Activated CD4-positive, alpha-beta memory T cell treated with anti-CD3 and anti-CD28 coated beads, Interleukin-2, amount 10 ng/mL, durations not matched to agents 7 days and 5 days (primary cell): ENCODE measurements around the gene TRIM71. TPM values are rescaled to one million over a fixed set of nuclear protein-coding genes. Genes with fewer than 3 reads are reported as not detected.
"Not testable (repeated sequence)": the region's sequence is repeated elsewhere in the genome, so short reads cannot be mapped to it uniquely, and the experiment has no call there.

Source experiments
- CTCF ChIA-PET: fragments of 350-600 bp; sonication (Branson Sonifier 250); formaldehyde crosslinking; loops from one replicate; lab custom pipeline; 2021; ENCODE audit warnings: antibody characterized with exemption, inconsistent platforms; lab: Charles Lee
- POLR2A ChIA-PET: fragments of 350-600 bp; sonication (Branson Sonifier 250); formaldehyde crosslinking; loops from one replicate; lab custom pipeline; 2021; ENCODE audit warnings: antibody characterized with exemption; lab: Charles Lee
- DNase-seq: peaks from one replicate; pipeline ENCODE4 v3.0.0-alpha.2; 2020
- H3K27ac Mint-ChIP-seq: one replicate; pipeline ENCODE4 v1.8.0; 2021; ENCODE audit warnings: mild to moderate bottlenecking, mixed read lengths
- H3K27me3 Mint-ChIP-seq: one replicate; pipeline ENCODE4 v1.8.0; 2021; ENCODE audit warnings: mixed read lengths
- H3K36me3 Mint-ChIP-seq: one replicate; pipeline ENCODE4 v1.8.0; 2021; ENCODE audit warnings: low read depth, mixed read lengths
- H3K4me1 Mint-ChIP-seq: one replicate; pipeline ENCODE4 v1.8.0; 2021; ENCODE audit warnings: mixed read lengths
- H3K4me3 Mint-ChIP-seq: one replicate; pipeline ENCODE4 v1.8.0; 2021; ENCODE audit warnings: mild to moderate bottlenecking, mixed read lengths
- H3K9me3 Mint-ChIP-seq: one replicate; pipeline ENCODE4 v1.8.0; 2021; ENCODE audit warnings: mixed read lengths
- total RNA-seq, 2 experiments: library from RNA; stranded (reverse); gene quantifications; one replicate each; pipeline ENCODE4 v1.2.3, GENCODE V29; 2021

The TRIM71 gene
- total RNA-seq, 2 experiments from 2014 or later: not detected

GRCh38 chr3:32801440-32801839 is 16.4 kb upstream of the TRIM71 start:
- H3K27ac Mint-ChIP-seq, DNase-seq, H3K36me3 Mint-ChIP-seq, H3K4me3 Mint-ChIP-seq, H3K4me1 Mint-ChIP-seq, H3K9me3 Mint-ChIP-seq, CTCF ChIA-PET, POLR2A ChIA-PET: not testable (repeated sequence)
- H3K27me3 Mint-ChIP-seq: peaks cover 18% of the 10 kb centered on the region

- CTCF ChIA-PET: no interaction called here
- no peak overlapping the region for H3K27ac Mint-ChIP-seq
- peaks cover 41% of the 10 kb centered on the region for H3K27me3 Mint-ChIP-seq
- H3K9me3 Mint-ChIP-seq: no peaks in the 10 kb centered on the region
- POLR2A ChIA-PET: no interaction called here
- H3K4me1 Mint-ChIP-seq: peaks cover 24% of the 10 kb centered on the region
- no peak overlapping the region for H3K4me3 Mint-ChIP-seq
- no peaks in the 10 kb centered on the region for H3K36me3 Mint-ChIP-seq
- DNase-seq: no peak
Measured at GRCh38 chr3:32813180-32813579, 4.6 kb upstream of the TRIM71 start.

GRCh38 chr3:32814361-32814760 is 3.4 kb upstream of the TRIM71 start:
- ChIA-PET CTCF (interaction anchor here (0.7 kb wide), 1 partner anchor 54 kb away, joined by 3 read pairs; no protein-coding TSS in a partner anchor), POLR2A (no interaction called here)
- Mint-ChIP-seq H3K27ac (no peak overlapping the region), H3K4me1 (peaks cover 32% of the 10 kb centered on the region), H3K9me3 (no peaks in the 10 kb centered on the region), H3K4me3 (no peak overlapping the region), H3K36me3 (no peaks in the 10 kb centered on the region), H3K27me3 (peaks cover 49% of the 10 kb centered on the region)
- DNase-seq: no peak

GRCh38 chr3:32815841-32816438 is 1.9 kb upstream of the TRIM71 start:
- no peak for DNase-seq
- peaks cover 64% of the 10 kb centered on the region for H3K27me3 Mint-ChIP-seq
- H3K27ac Mint-ChIP-seq: no peak overlapping the region
- no peaks in the 10 kb centered on the region for H3K36me3 Mint-ChIP-seq
- CTCF ChIA-PET: no interaction called here
- H3K4me1 Mint-ChIP-seq: peaks cover 32% of the 10 kb centered on the region
- POLR2A ChIA-PET: no interaction called here
- H3K4me3 Mint-ChIP-seq: no peak overlapping the region
- no peaks in the 10 kb centered on the region for H3K9me3 Mint-ChIP-seq

GRCh38 chr3:32816439-32817256 is 1.1 kb upstream of the TRIM71 start:
- POLR2A ChIA-PET: no interaction called here
- CTCF ChIA-PET: interaction anchor here (1.0 kb wide), 1 partner anchor 117 kb away, joined by 3 read pairs; no protein-coding TSS in a partner anchor
- no peak for DNase-seq

GRCh38 chr3:32817257-32817557 is 590 bp upstream of the TRIM71 start:
- POLR2A ChIA-PET: interaction anchor here (0.5 kb wide), 1 partner anchor 1027 kb away, joined by 3 read pairs; no protein-coding TSS in a partner anchor
- Mint-ChIP-seq H3K36me3 (no peaks in the 10 kb centered on the region), H3K4me1 (peaks cover 30% of the 10 kb centered on the region), H3K9me3 (no peaks in the 10 kb centered on the region), H3K27ac (no peak overlapping the region), H3K4me3 (peak overlapping the region; percentile 42), H3K27me3 (peaks cover 71% of the 10 kb centered on the region)
- DNase-seq: no peak
- CTCF ChIA-PET: interaction anchor here (1.0 kb wide), 1 partner anchor 117 kb away, joined by 3 read pairs; no protein-coding TSS in a partner anchor

More at GRCh38 chr3:32816439-32817256, 1.1 kb upstream of the TRIM71 start:
- Mint-ChIP-seq H3K27me3 (peaks cover 67% of the 10 kb centered on the region), H3K4me1 (peaks cover 31% of the 10 kb centered on the region), H3K9me3 (no peaks in the 10 kb centered on the region), H3K4me3 (peak overlapping the region; percentile 54), H3K36me3 (no peaks in the 10 kb centered on the region), H3K27ac (no peak overlapping the region)

GRCh38 chr3:32818229-32818969 is 602 bp downstream of the TRIM71 start:
- ChIA-PET CTCF (no interaction called here), POLR2A (no interaction called here)
- Mint-ChIP-seq H3K27ac (no peak overlapping the region), H3K4me3 (peak overlapping the region; percentile 52), H3K9me3 (no peaks in the 10 kb centered on the region), H3K36me3 (no peaks in the 10 kb centered on the region), H3K27me3 (peaks cover 72% of the 10 kb centered on the region), H3K4me1 (peaks cover 30% of the 10 kb centered on the region)
- no peak for DNase-seq

GRCh38 chr3:32818970-32819511 is 1.2 kb downstream of the TRIM71 start:
- peak overlapping the region; percentile 52 for H3K4me3 Mint-ChIP-seq

GRCh38 chr3:32819551-32820348 is 2.0 kb downstream of the TRIM71 start:
- no peak overlapping the region for H3K27ac Mint-ChIP-seq
- POLR2A ChIA-PET: no interaction called here
- H3K4me1 Mint-ChIP-seq: peaks cover 27% of the 10 kb centered on the region
- H3K27me3 Mint-ChIP-seq: peaks cover 64% of the 10 kb centered on the region
- H3K9me3 Mint-ChIP-seq: no peaks in the 10 kb centered on the region
- DNase-seq: no peak
- H3K36me3 Mint-ChIP-seq: no peaks in the 10 kb centered on the region
- CTCF ChIA-PET: interaction anchor here (1.1 kb wide), 1 partner anchor 14 kb away, joined by 4 read pairs; no protein-coding TSS in a partner anchor
- no peak overlapping the region for H3K4me3 Mint-ChIP-seq

More at GRCh38 chr3:32818970-32819511, 1.2 kb downstream of the TRIM71 start:
- CTCF ChIA-PET: no interaction called here
- POLR2A ChIA-PET: no interaction called here
- no peaks in the 10 kb centered on the region for H3K9me3 Mint-ChIP-seq
- no peak for DNase-seq
- peaks cover 71% of the 10 kb centered on the region for H3K27me3 Mint-ChIP-seq
- H3K4me1 Mint-ChIP-seq: peaks cover 30% of the 10 kb centered on the region
- no peaks in the 10 kb centered on the region for H3K36me3 Mint-ChIP-seq
- no peak overlapping the region for H3K27ac Mint-ChIP-seq

- ChIA-PET CTCF (interaction anchor here (1.1 kb wide), 1 partner anchor 14 kb away, joined by 4 read pairs; no protein-coding TSS in a partner anchor), POLR2A (no interaction called here)
- no peak for DNase-seq
- Mint-ChIP-seq H3K27ac (no peak overlapping the region), H3K4me1 (peaks cover 25% of the 10 kb centered on the region), H3K9me3 (no peaks in the 10 kb centered on the region), H3K4me3 (no peak overlapping the region), H3K27me3 (peaks cover 57% of the 10 kb centered on the region), H3K36me3 (no peaks in the 10 kb centered on the region)
Measured at GRCh38 chr3:32820430-32820829, 2.6 kb downstream of the TRIM71 start.

- ChIA-PET POLR2A (no interaction called here), CTCF (interaction anchor here (1.1 kb wide), 1 partner anchor 13 kb away, joined by 4 read pairs; no protein-coding TSS in a partner anchor)
- H3K27ac Mint-ChIP-seq: no peak overlapping the region
- H3K27me3 Mint-ChIP-seq: peaks cover 52% of the 10 kb centered on the region
- H3K4me3 Mint-ChIP-seq: no peak overlapping the region
- peaks cover 20% of the 10 kb centered on the region for H3K4me1 Mint-ChIP-seq
- no peaks in the 10 kb centered on the region for H3K36me3 Mint-ChIP-seq
- no peak for DNase-seq
- no peaks in the 10 kb centered on the region for H3K9me3 Mint-ChIP-seq
Measured at GRCh38 chr3:32820971-32821685, 3.3 kb downstream of the TRIM71 start.
